ENCODE results near the gene COX10.
"Not testable (repeated sequence)": the region's sequence is repeated elsewhere in the genome, so short reads cannot be mapped to it uniquely, and the experiment has no call there.

The COX10 gene

GRCh38 chr17:14179951-14180350 is 110.6 kb downstream of the COX10 start:
- DNase-seq (ENCODE audit: low read depth) = not testable (repeated sequence)

- not testable (repeated sequence) for DNase-seq (ENCODE audit: low read depth)
Measured at GRCh38 chr17:14182084-14182483, 112.8 kb downstream of the COX10 start.

GRCh38 chr17:14184536-14184935 is 115.2 kb downstream of the COX10 start:
- DNase-seq (ENCODE audit: low read depth) = not testable (repeated sequence)

DNA sequence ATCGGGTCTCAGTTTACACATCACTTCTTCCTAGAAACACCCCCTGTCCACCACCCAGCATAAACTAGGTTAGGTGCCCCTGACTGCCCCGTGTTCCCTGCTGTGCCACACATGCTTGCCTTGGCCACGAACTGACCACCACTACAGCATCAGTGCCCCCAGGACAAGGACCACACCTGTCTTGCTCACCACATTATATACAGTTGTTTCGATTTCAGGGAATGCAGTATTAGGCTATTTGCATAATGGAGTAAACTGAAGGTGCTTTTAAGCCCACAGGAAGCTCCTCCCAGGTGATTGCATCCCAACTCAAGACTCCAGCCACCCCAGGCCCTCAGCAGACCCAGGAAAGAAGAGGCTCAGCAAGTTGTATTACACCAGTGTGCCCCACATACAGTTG is 117.1 kb downstream of the COX10 start:
- DNase-seq (ENCODE audit: low read depth) = not testable (repeated sequence)

GRCh38 chr17:14190774-14191173 is 121.5 kb downstream of the COX10 start:
- not testable (repeated sequence) for DNase-seq (ENCODE audit: low read depth)

DNA sequence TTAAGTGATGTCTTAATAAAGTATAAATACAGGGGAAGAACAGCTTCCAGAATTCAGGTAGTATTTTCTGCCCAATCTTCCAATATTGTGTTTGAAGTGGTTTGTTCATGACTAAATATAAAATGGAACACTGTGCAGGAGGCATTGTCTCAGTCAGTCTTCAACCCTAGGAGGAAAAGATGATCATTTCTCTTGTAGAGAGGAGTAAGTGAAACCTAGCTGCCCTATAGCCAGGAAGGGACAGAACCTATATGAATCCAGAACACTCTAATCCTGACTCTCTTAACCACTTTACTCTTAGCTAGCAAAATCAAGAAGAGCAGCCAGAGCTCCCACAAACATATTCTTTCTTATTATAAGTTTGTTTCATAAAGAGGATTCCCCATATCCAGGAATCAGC is 122.2 kb downstream of the COX10 start:
- not testable (repeated sequence) for DNase-seq (ENCODE audit: low read depth)

GRCh38 chr17:14192039-14192438 is 122.7 kb downstream of the COX10 start:
- not testable (repeated sequence) for DNase-seq (ENCODE audit: low read depth)

GRCh38 chr17:14192636-14193344 is 123.5 kb downstream of the COX10 start:
- not testable (repeated sequence) for DNase-seq (ENCODE audit: low read depth)

DNA sequence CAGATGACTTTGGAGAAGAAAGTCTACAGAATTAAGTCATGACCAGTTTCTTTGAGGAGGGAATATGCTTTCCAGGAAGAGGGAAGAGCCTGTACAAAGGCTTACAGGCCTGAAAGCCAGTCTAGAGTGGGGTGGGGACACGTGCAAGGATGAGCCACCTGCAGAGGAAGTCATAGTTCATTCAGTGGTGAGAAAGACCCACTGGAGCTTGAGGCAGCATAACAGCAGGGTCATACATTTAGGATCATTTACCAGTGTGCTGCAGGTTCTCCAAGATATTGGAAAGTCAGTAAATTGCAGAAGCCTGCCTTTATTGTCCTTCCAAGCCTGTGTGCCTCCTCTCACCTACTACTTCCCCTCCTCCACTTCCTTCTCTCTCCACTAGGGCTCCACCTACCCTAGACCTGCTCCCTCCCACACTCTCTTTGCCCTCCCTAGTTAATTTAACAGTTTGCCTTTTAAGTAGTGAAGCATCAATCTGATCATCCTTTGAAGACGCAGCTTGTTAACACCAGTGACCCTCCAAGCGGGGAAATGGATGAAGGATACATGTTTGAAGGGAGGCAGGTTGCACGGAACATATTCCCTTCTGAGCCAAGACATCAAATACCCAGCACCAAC is 127.2 kb downstream of the COX10 start:
- no peak for DNase-seq (ENCODE audit: low read depth)

DNA sequence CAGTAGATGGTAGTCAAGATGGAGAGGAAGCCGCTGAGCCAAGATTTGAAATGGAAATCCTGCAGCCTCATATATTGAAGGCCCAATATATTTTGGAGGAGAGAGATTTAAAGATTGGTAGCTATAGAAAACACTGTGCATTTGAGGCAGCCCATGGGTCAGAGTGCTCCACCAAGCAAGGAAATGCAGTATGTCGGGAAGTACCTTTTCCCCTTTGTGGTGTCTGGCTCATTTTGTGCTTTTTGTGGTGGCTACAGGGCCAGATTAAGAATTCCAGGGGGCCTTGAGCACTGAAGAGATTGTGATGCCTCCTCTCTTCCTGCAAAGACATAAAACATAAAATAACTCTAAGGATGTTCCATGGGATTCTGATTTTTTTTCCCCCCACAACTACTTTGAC is 127.8 kb downstream of the COX10 start:
- DNase-seq (ENCODE audit: low read depth) = no peak

DNA sequence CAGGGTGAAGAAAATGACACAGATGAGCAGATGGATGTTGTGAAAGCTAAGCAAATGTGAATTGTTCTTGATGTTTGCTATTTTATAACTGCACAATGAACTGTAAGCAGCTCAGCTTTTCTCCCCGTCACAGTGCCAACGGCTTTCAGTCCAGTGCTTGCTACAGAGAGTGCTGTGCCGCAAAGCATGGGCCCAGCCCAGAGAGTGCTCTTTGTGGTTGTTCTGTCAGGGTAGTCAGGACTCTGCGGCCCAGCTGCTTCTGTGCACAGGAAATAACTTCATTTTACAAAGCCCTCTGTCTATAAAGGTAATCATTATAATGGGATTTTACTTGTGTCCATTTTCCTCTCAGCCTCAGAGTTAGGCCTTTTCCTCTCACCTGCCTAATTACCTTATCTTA is 128.3 kb downstream of the COX10 start:
- DNase-seq (ENCODE audit: low read depth) = no peak

DNA sequence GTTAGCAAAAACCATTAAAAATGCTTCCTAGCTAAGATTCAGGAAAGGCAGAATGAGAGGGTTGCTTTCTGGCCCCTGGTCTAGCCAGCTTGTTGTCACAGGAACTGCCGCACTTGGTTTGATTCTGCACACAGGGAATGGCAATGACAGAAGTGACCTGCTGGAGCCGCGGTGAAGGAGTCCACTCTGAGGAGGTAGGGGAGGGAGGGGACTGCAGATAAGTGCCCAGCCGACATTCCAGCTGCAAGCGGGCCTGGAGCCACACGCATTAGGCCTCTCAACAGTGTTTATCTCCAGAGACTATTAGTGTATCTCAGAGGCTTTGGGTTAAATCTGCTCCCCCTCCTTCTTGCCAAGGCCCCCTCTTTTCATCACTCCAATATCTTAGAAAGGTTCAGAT is 128.7 kb downstream of the COX10 start:
- no peak for DNase-seq (ENCODE audit: low read depth)

DNA sequence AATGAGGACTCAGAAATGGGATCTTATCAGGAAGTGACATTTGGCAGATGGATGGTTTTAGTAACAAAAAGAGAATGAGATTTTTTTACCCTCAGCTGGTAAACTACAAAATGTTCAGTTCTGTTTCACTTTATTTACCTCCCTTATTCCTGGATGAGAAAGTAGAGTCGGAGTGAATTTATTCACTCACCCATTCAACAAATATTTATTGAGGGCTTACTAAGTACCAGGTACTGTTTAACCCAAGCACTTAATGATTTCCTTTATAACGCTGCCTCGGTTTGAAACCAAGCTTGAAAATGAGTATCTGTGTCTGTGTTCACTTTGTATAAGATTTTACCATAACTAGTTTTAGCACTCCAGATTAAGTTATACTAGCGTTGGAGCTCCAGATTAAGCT is 129.3 kb downstream of the COX10 start:
- no peak for DNase-seq (ENCODE audit: low read depth)

- no peak for DNase-seq (ENCODE audit: low read depth)
Measured at GRCh38 chr17:14199601-14200000, 130.3 kb downstream of the COX10 start.

- no peak for DNase-seq (ENCODE audit: low read depth)
Measured at GRCh38 chr17:14200354-14200753, 131.1 kb downstream of the COX10 start.

- no peak for DNase-seq (ENCODE audit: low read depth)
Measured at GRCh38 chr17:14201021-14201987, 132.0 kb downstream of the COX10 start.

GRCh38 chr17:14201988-14202380 is 132.7 kb downstream of the COX10 start:
- DNase-seq (ENCODE audit: low read depth) = no peak

- no peak for DNase-seq (ENCODE audit: low read depth)
Measured at GRCh38 chr17:14202388-14203166, 133.3 kb downstream of the COX10 start.

GRCh38 chr17:14203388-14203787 is 134.1 kb downstream of the COX10 start:
- DNase-seq (ENCODE audit: low read depth) = no peak

DNA sequence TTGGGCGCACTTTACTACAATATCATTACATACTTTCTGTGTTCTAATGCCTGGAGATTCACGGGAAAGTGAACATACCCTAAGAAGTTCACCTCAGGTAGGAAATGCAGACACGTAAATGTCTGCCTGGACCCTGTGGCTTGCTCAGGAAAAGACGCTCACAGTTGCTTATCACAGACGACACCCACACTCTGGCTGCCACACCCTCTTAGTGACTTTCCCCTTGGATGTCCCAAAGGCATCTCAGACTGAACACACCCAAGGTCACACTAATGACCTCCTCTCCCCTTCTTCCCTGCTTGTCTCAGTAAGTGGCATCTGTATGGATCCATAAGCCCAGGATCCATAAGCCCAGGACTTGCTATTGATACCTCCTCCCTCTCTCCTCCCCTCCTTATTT is 134.8 kb downstream of the COX10 start:
- DNase-seq (ENCODE audit: low read depth) = no peak

- DNase-seq (ENCODE audit: low read depth) = no peak
Measured at GRCh38 chr17:14204546-14204945, 135.2 kb downstream of the COX10 start.

DNA sequence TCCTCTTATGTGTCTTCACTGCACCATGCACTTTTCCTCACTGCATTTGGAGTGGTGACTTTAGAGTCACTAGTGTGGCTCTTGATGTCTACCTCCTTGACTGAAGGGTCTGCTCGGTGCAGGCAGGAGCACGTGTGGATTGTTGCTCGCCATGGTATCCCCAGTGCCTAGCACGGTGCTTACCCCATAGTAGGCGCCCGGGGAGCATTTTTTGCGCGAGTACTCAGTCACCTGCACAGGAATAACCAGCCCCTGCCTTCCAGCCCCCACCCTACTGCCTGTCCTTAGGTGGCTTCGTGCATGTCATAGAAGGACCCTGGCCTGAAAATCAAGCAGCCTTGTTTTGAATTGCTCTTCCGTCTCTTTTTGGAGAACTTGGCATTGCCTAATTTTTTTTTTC is 136.1 kb downstream of the COX10 start:
- DNase-seq (ENCODE audit: low read depth) = no peak

Data from non-pigmented ciliary epithelial cell (primary cell).